Neural progenitor cell (in vitro differentiated cells): ENCODE measurements around the gene CNTNAP2. TPM values are rescaled to one million over a fixed set of nuclear protein-coding genes. Genes with fewer than 3 reads are reported as not detected.

Experiments
- DNase-seq: peaks from one replicate; pipeline ENCODE4 v3.0.0-alpha.2; 2016; ENCODE audit warnings: low spot score
- H2AFZ ChIP-seq: fragments of 200-600 bp; sonication (generic); replicated peaks from 2 replicates; pipeline ENCODE4 v1.6.1; 2016; ENCODE audit warnings: antibody characterized with exemption
- H3F3A ChIP-seq: fragments of 200-600 bp; sonication (generic); 2 replicates; pipeline ENCODE4 v1.6.1; 2016; ENCODE audit warnings: antibody characterized with exemption, low read depth
- H3K27ac ChIP-seq: fragments of 200-600 bp; sonication (generic); 2 replicates; pipeline ENCODE4 v1.5.1; 2016; ENCODE audit warnings: mild to moderate bottlenecking
- H3K27me3 ChIP-seq: fragments of 200-600 bp; sonication (generic); 2 replicates; pipeline ENCODE4 v1.6.1; 2016; ENCODE audit warnings: mild to moderate bottlenecking, moderate library complexity
- H3K36me3 ChIP-seq: fragments of 200-600 bp; sonication (generic); 2 replicates; pipeline ENCODE4 v1.5.1; 2016
- H3K4me1 ChIP-seq: fragments of 200-600 bp; sonication (generic); 2 replicates; pipeline ENCODE4 v1.6.1; 2016; ENCODE audit warnings: mixed run types
- H3K4me2 ChIP-seq: fragments of 200-600 bp; sonication (generic); 2 replicates; pipeline ENCODE4 v1.6.1; 2016
- H3K4me3 ChIP-seq: fragments of 200-600 bp; sonication (generic); 2 replicates; pipeline ENCODE4 v1.5.1; 2016
- H3K79me2 ChIP-seq: fragments of 200-600 bp; sonication (generic); 2 replicates; pipeline ENCODE4 v1.6.1; 2016; ENCODE audit warnings: low read depth
- H3K9ac ChIP-seq: fragments of 200-600 bp; sonication (generic); 2 replicates; pipeline ENCODE4 v1.6.1; 2016
- H3K9me3 ChIP-seq: fragments of 200-600 bp; sonication (generic); 2 replicates; pipeline ENCODE4 v1.5.1; 2016; ENCODE audit warnings: low read depth
- H4K20me1 ChIP-seq: fragments of 200-600 bp; sonication (generic); 2 replicates; pipeline ENCODE4 v1.6.1; 2016; ENCODE audit warnings: low read depth
- H3K27ac Mint-ChIP-seq: 3 replicates; pipeline ENCODE4 v1.8.0; 2021; ENCODE audit warnings: mixed read lengths
- H3K27me3 Mint-ChIP-seq: 2 replicates; pipeline ENCODE4 v1.8.0; 2022; ENCODE audit warnings: low read depth, mild to moderate bottlenecking, inconsistent platforms, moderate library complexity, mixed read lengths; ENCODE audit not compliant: insufficient read depth
- H3K36me3 Mint-ChIP-seq: 3 replicates; pipeline ENCODE4 v1.8.0; 2021; ENCODE audit warnings: mixed read lengths
- H3K4me1 Mint-ChIP-seq: 3 replicates; pipeline ENCODE4 v1.8.0; 2021; ENCODE audit warnings: mixed read lengths
- H3K4me3 Mint-ChIP-seq: 3 replicates; pipeline ENCODE4 v1.8.0; 2021; ENCODE audit warnings: mild to moderate bottlenecking, moderate library complexity, mixed read lengths
- H3K9me3 Mint-ChIP-seq: 3 replicates; pipeline ENCODE4 v1.8.0; 2020; ENCODE audit warnings: mixed read lengths
- EZH2 ChIP-seq: fragments of 200-600 bp; sonication (generic); IDR thresholded peaks from 2 replicates; pipeline ENCODE4 v1.6.1; 2017; ENCODE audit warnings: antibody characterized with exemption, mild to moderate bottlenecking, moderate library complexity
- EZH2phosphoT487 ChIP-seq: fragments of 200-600 bp; sonication (generic); IDR thresholded peaks from 2 replicates; pipeline ENCODE4 v1.6.1; 2017; ENCODE audit warnings: antibody characterized with exemption
- total RNA-seq: library from RNA; depleted of rRNA; stranded (reverse); fragments of >200 nt; gene quantifications from 2 replicates; pipeline ENCODE4 v1.2.3, GENCODE V29; 2015; ENCODE audit warnings: low replicate concordance
- TF ChIP-seq, protein P1 (sequence below): fragments of 200-600 bp; sonication (generic); IDR thresholded peaks from 2 replicates; pipeline ENCODE4 v1.5.1; 2017; ENCODE audit warnings: antibody characterized with exemption, mild to moderate bottlenecking

CNTNAP2 gene
- total RNA-seq, 1 donor from 2014 or later: 126 TPM

- Histone ChIP-seq H3K27ac (no peak overlapping the region), H3K4me3 (no peak overlapping the region), H3K79me2 (no peaks in the 10 kb centered on the region), H3F3A (no peaks in the 10 kb centered on the region), H4K20me1 (no peaks in the 10 kb centered on the region), H3K27me3 (no peaks in the 10 kb centered on the region), H3K4me1 (no peaks in the 10 kb centered on the region), H3K9me3 (no peaks in the 10 kb centered on the region), H3K4me2 (no peak overlapping the region), H3K9ac (no peak overlapping the region), H3K36me3 (no peaks in the 10 kb centered on the region), H2AFZ (no peak overlapping the region)
- peaks cover 2% of the 10 kb centered on the region for H3K27me3 Mint-ChIP-seq
- no peak overlapping the region for H3K27ac Mint-ChIP-seq
- DNase-seq: no peak
- H3K9me3 Mint-ChIP-seq: no peaks in the 10 kb centered on the region
- no peak for TF ChIP-seq EZH2phosphoT487
- TF ChIP-seq, protein P1, sequence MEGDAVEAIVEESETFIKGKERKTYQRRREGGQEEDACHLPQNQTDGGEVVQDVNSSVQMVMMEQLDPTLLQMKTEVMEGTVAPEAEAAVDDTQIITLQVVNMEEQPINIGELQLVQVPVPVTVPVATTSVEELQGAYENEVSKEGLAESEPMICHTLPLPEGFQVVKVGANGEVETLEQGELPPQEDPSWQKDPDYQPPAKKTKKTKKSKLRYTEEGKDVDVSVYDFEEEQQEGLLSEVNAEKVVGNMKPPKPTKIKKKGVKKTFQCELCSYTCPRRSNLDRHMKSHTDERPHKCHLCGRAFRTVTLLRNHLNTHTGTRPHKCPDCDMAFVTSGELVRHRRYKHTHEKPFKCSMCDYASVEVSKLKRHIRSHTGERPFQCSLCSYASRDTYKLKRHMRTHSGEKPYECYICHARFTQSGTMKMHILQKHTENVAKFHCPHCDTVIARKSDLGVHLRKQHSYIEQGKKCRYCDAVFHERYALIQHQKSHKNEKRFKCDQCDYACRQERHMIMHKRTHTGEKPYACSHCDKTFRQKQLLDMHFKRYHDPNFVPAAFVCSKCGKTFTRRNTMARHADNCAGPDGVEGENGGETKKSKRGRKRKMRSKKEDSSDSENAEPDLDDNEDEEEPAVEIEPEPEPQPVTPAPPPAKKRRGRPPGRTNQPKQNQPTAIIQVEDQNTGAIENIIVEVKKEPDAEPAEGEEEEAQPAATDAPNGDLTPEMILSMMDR: no peak
- no peaks in the 10 kb centered on the region for H3K36me3 Mint-ChIP-seq
- no peaks in the 10 kb centered on the region for H3K4me1 Mint-ChIP-seq
- H3K4me3 Mint-ChIP-seq: no peak overlapping the region
These were observed 1179.6 kb downstream of the CNTNAP2 start for GRCh38 chr7:147296201-147296600.

- Mint-ChIP-seq H3K9me3 (no peaks in the 10 kb centered on the region), H3K4me1 (no peaks in the 10 kb centered on the region), H3K36me3 (no peaks in the 10 kb centered on the region), H3K4me3 (no peak overlapping the region), H3K27me3 (peaks cover 2% of the 10 kb centered on the region), H3K27ac (no peak overlapping the region)
- Histone ChIP-seq H3K4me3 (no peak overlapping the region), H3K9me3 (no peaks in the 10 kb centered on the region), H3F3A (no peaks in the 10 kb centered on the region), H3K27ac (no peak overlapping the region), H3K79me2 (no peaks in the 10 kb centered on the region), H4K20me1 (no peaks in the 10 kb centered on the region), H3K4me1 (no peaks in the 10 kb centered on the region), H3K4me2 (no peak overlapping the region), H2AFZ (no peak overlapping the region), H3K27me3 (no peaks in the 10 kb centered on the region), H3K36me3 (no peaks in the 10 kb centered on the region), H3K9ac (no peak overlapping the region)
- DNase-seq: no peak
- TF ChIP-seq EZH2phosphoT487: no peak
- TF ChIP-seq, protein P1: no peak
- no peak for TF ChIP-seq EZH2
These were observed 1180.4 kb downstream of the CNTNAP2 start for GRCh38 chr7:147296986-147297385.

GRCh38 chr7:147298611-147299043, 1182.0 kb downstream of the CNTNAP2 start:
- Histone ChIP-seq H3K27me3 (no peaks in the 10 kb centered on the region), H3K36me3 (no peaks in the 10 kb centered on the region), H3F3A (no peaks in the 10 kb centered on the region), H3K27ac (no peak overlapping the region), H3K4me1 (peaks cover 2% of the 10 kb centered on the region), H3K79me2 (no peaks in the 10 kb centered on the region), H4K20me1 (no peaks in the 10 kb centered on the region), H3K9ac (no peak overlapping the region), H2AFZ (no peak overlapping the region), H3K4me2 (no peak overlapping the region), H3K9me3 (no peaks in the 10 kb centered on the region), H3K4me3 (no peak overlapping the region)
- Mint-ChIP-seq H3K9me3 (no peaks in the 10 kb centered on the region), H3K36me3 (no peaks in the 10 kb centered on the region), H3K4me1 (no peaks in the 10 kb centered on the region), H3K27me3 (peaks cover 2% of the 10 kb centered on the region), H3K4me3 (no peak overlapping the region), H3K27ac (no peak overlapping the region)
- no peak for DNase-seq
- TF ChIP-seq EZH2phosphoT487 (no peak), EZH2 (no peak)
- TF ChIP-seq, protein P1: no peak
